Measurements from ENCODE around the gene MED31. TPM values are rescaled to one million over a fixed set of nuclear protein-coding genes. Genes with fewer than 3 reads are reported as not detected.

The MED31 gene
- total RNA-seq, 1 donor from 2014 or later: 18.2 TPM

DNA sequence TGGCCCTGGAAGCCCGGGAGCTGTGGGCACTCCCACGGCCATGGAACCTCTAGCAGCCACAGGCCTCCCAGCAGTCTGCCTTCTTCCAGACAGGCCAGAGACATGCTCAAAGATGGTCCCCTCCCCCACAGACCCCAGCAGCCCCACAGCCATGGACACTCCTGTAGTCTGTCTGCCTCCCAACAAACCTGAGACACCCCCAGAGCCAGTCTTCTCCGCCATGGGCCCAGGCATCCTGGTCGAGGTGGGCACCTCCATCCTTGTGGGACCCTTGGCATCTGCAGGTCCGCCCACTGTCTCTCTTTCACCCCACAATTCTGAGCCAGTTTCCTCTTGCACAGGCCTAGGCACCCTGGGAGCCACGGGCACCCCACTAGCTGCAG lies 14.0 kb downstream of the MED31 start:
- no peaks in the 10 kb centered on the region for H3K27me3 Mint-ChIP-seq
- no peak overlapping the region for H3K4me3 Mint-ChIP-seq (ENCODE audit: low read depth)
- no peaks in the 10 kb centered on the region for H3K9me3 Mint-ChIP-seq (ENCODE audit: low read depth)
- peaks cover 19% of the 10 kb centered on the region for H3K4me1 Mint-ChIP-seq (ENCODE audit: low read depth)
- peaks cover 19% of the 10 kb centered on the region for H3K36me3 Mint-ChIP-seq (ENCODE audit: insufficient read depth)
- no peak for DNase-seq (ENCODE audit: low spot score, unreplicated experiment)
- TF ChIP-seq, protein P1, sequence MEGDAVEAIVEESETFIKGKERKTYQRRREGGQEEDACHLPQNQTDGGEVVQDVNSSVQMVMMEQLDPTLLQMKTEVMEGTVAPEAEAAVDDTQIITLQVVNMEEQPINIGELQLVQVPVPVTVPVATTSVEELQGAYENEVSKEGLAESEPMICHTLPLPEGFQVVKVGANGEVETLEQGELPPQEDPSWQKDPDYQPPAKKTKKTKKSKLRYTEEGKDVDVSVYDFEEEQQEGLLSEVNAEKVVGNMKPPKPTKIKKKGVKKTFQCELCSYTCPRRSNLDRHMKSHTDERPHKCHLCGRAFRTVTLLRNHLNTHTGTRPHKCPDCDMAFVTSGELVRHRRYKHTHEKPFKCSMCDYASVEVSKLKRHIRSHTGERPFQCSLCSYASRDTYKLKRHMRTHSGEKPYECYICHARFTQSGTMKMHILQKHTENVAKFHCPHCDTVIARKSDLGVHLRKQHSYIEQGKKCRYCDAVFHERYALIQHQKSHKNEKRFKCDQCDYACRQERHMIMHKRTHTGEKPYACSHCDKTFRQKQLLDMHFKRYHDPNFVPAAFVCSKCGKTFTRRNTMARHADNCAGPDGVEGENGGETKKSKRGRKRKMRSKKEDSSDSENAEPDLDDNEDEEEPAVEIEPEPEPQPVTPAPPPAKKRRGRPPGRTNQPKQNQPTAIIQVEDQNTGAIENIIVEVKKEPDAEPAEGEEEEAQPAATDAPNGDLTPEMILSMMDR (IDR thresholded peaks at IDR 0.05; ENCODE audit: unreplicated experiment): no peak
- H3K27ac Mint-ChIP-seq: no peak overlapping the region

DNA sequence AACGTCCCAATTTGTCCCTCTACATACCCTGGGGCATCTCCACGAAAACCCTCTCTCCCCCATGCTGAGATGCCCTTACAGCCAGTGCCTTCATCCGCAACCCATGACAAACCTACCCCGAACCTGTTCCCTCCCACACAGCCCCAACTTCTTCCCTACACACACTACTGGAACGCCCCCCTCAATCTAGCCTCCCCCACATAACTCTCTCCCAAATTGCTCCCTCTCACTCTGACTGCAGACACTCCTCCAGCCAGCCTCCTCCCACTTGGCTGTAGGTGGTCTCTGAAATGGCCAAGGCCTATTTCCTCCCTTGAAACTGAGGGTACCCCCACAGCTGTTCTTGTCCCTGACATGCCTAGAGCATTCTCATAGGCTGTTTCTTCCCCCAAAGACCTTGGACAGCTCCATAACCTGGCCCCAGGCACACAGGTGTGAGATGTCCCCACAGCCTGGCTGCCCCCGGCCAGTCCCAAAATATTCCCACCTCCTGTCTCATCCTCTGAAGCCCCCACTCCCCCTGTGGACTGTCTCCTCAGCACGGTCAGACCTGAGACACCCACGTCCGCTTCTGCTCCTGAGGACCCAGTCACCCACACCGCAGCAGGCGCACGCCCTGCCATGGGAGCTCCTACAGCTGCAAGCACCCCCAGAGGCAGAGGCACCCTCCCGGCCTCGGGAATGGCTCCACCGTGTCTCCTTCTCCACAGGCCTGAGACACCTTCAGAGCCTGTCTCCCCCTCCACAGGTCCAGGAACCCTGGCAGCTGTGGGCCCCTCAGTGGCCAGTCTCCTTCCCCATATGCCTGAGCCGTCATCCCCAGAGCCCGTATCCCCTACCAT lies 14.6 kb downstream of the MED31 start:
- H3K27ac Mint-ChIP-seq: no peak overlapping the region

DNA sequence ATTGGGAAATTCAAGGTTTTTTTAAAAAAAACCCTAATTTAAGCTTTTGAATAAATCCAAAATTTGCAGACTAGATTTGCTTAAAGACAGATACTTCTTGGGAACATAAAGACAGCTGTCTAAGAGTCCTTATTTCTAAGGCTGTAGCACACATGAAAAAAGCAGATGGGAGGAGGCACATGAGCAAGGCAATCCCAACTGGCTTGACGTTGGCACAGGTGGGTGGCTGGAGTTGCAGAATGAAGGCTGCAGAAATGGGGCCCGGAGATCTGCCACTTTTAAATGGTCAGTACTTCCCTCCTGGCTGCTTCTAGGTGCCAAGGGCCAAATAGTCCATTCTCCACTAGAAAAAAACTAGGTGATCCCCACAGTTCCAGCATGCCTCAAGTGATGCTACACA lies 15.3 kb downstream of the MED31 start:
- TF ChIP-seq, protein P1 (IDR thresholded peaks at IDR 0.05; ENCODE audit: unreplicated experiment): no peak
- Mint-ChIP-seq H3K4me1 (ENCODE audit: low read depth) (peaks cover 12% of the 10 kb centered on the region), H3K9me3 (ENCODE audit: low read depth) (no peaks in the 10 kb centered on the region), H3K27ac (no peak overlapping the region), H3K36me3 (ENCODE audit: insufficient read depth) (peaks cover 24% of the 10 kb centered on the region), H3K4me3 (ENCODE audit: low read depth) (no peak overlapping the region), H3K27me3 (no peaks in the 10 kb centered on the region)
- no peak for DNase-seq (ENCODE audit: low spot score, unreplicated experiment)

More for the DNA sequence above, 14.6 kb downstream of the MED31 start:
- H3K4me3 Mint-ChIP-seq (ENCODE audit: low read depth): no peak overlapping the region
- no peaks in the 10 kb centered on the region for H3K9me3 Mint-ChIP-seq (ENCODE audit: low read depth)
- H3K4me1 Mint-ChIP-seq (ENCODE audit: low read depth): peaks cover 16% of the 10 kb centered on the region
- no peaks in the 10 kb centered on the region for H3K27me3 Mint-ChIP-seq
- no peak for DNase-seq (ENCODE audit: low spot score, unreplicated experiment)
- TF ChIP-seq, protein P1 (IDR thresholded peaks at IDR 0.05; ENCODE audit: unreplicated experiment): no peak
- peaks cover 20% of the 10 kb centered on the region for H3K36me3 Mint-ChIP-seq (ENCODE audit: insufficient read depth)

DNA sequence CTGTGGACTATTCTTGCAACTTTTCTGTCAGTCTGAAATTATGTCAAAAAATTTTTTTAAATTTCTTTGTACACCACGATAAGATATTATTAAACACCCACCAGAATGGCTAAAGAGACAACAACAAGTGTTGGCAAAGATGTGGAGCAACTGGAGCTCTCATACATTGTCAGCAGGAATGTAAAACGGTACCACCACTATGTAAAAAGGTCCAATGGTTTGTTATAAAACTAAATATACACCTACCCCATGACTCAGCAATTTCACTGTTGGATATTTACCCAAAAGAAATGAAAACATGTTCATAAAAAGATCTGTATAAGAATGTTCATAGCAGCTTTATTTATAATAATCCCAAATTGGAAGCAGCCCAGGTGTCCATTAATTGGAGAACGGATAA lies 18.1 kb downstream of the MED31 start:
- Mint-ChIP-seq H3K36me3 (ENCODE audit: insufficient read depth) (peaks cover 31% of the 10 kb centered on the region), H3K4me1 (ENCODE audit: low read depth) (peaks cover 2% of the 10 kb centered on the region), H3K27me3 (no peaks in the 10 kb centered on the region), H3K9me3 (ENCODE audit: low read depth) (no peaks in the 10 kb centered on the region), H3K4me3 (ENCODE audit: low read depth) (no peak overlapping the region), H3K27ac (peak overlapping the region; percentile 65)
- TF ChIP-seq, protein P1 (IDR thresholded peaks at IDR 0.05; ENCODE audit: unreplicated experiment): no peak
- DNase-seq (ENCODE audit: low spot score, unreplicated experiment): no peak

DNA sequence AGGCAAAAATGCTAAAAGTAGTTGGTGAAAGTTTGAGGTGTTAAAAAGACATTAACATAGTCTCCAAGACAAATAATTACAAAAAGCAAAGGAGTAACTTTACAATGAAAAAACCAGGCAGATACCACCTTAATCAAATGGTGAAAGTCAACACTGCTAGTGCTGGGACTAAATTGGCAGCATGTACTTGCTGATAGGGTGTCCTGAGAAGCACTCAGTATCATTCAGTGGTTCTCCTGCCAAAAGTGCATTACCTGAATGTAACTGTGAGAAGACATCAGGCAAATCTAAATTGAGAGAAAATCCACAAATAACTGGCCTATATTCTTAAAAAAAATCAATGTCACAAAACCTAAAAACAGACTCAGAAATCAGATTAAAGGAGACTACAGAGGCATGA lies 18.9 kb downstream of the MED31 start:
- Mint-ChIP-seq H3K4me1 (ENCODE audit: low read depth) (no peaks in the 10 kb centered on the region), H3K9me3 (ENCODE audit: low read depth) (no peaks in the 10 kb centered on the region), H3K27me3 (no peaks in the 10 kb centered on the region), H3K27ac (no peak overlapping the region), H3K4me3 (ENCODE audit: low read depth) (no peak overlapping the region), H3K36me3 (ENCODE audit: insufficient read depth) (peaks cover 37% of the 10 kb centered on the region)
- no peak for DNase-seq (ENCODE audit: low spot score, unreplicated experiment)
- TF ChIP-seq, protein P1 (IDR thresholded peaks at IDR 0.05; ENCODE audit: unreplicated experiment): no peak

Data from progenitor cell of endocrine pancreas (in vitro differentiated cells).